Measurements from ENCODE around the gene ODF4. TPM values are rescaled to one million over a fixed set of nuclear protein-coding genes. Genes with fewer than 3 reads are reported as not detected.

ODF4 gene
- total and polyA plus RNA-seq, 2 of the 13 experiments (the other 11 are each of a cell fraction or from before 2014, with no cell fraction given): not detected

GRCh38 chr17:8382880-8383142 lies 43.2 kb downstream of the ODF4 start (continued):
- TF ChIP-seq, protein P1, sequence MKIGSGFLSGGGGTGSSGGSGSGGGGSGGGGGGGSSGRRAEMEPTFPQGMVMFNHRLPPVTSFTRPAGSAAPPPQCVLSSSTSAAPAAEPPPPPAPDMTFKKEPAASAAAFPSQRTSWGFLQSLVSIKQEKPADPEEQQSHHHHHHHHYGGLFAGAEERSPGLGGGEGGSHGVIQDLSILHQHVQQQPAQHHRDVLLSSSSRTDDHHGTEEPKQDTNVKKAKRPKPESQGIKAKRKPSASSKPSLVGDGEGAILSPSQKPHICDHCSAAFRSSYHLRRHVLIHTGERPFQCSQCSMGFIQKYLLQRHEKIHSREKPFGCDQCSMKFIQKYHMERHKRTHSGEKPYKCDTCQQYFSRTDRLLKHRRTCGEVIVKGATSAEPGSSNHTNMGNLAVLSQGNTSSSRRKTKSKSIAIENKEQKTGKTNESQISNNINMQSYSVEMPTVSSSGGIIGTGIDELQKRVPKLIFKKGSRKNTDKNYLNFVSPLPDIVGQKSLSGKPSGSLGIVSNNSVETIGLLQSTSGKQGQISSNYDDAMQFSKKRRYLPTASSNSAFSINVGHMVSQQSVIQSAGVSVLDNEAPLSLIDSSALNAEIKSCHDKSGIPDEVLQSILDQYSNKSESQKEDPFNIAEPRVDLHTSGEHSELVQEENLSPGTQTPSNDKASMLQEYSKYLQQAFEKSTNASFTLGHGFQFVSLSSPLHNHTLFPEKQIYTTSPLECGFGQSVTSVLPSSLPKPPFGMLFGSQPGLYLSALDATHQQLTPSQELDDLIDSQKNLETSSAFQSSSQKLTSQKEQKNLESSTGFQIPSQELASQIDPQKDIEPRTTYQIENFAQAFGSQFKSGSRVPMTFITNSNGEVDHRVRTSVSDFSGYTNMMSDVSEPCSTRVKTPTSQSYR (CRISPR knock-in tag; IDR thresholded peaks at IDR 0.05; ENCODE audit: borderline replicate concordance): no peak
- TF ChIP-seq ZNF138 (CRISPR knock-in tag; IDR thresholded peaks at IDR 0.05; ENCODE audit: low read depth) (no peak), ZNF510 (CRISPR knock-in tag; IDR thresholded peaks at IDR 0.05; ENCODE audit: low read depth) (peak; percentile 76; the same call in 1 of the 2 replicates), ZNF441 (CRISPR knock-in tag; IDR thresholded peaks at IDR 0.05; ENCODE audit: borderline replicate concordance) (no peak), ZFX (CRISPR knock-in tag; IDR thresholded peaks at IDR 0.05; ENCODE audit: low read depth) (0 out of 2 replicates have a peak, but pooled peaks have one; percentile 46), ZNF274 (CRISPR knock-in tag; IDR thresholded peaks at IDR 0.05) (peak; percentile 57; the same call in 1 of the 2 replicates), MTF2 (CRISPR knock-in tag; IDR thresholded peaks at IDR 0.05; ENCODE audit: borderline replicate concordance) (0 out of 2 replicates have a peak, but pooled peaks have one; percentile 6), DBP (CRISPR knock-in tag; IDR thresholded peaks at IDR 0.05; ENCODE audit: not compliant biosample characterization) (no peak), ZNF841 (CRISPR knock-in tag; IDR thresholded peaks at IDR 0.05; ENCODE audit: borderline replicate concordance) (no peak), ZC3H13 (CRISPR knock-in tag; IDR thresholded peaks at IDR 0.05) (no peak), ZBTB7B (CRISPR knock-in tag; IDR thresholded peaks at IDR 0.05) (no peak), ZNF232 (CRISPR knock-in tag; IDR thresholded peaks at IDR 0.05; ENCODE audit: borderline replicate concordance) (peak; percentile 70; the same call in 1 of the 2 replicates), NFYC (CRISPR knock-in tag; IDR thresholded peaks at IDR 0.05) (no peak), RFXANK (CRISPR knock-in tag; IDR thresholded peaks at IDR 0.05) (no peak), TOPORS (CRISPR knock-in tag; IDR thresholded peaks at IDR 0.05) (0 out of 2 replicates have a peak, but pooled peaks have one; percentile 60), ZNF256 (CRISPR knock-in tag; conservative IDR thresholded peaks at IDR 0.05) (0 out of 2 replicates have a peak, but pooled peaks have one; percentile 59)
- TF ChIP-seq, protein P2, sequence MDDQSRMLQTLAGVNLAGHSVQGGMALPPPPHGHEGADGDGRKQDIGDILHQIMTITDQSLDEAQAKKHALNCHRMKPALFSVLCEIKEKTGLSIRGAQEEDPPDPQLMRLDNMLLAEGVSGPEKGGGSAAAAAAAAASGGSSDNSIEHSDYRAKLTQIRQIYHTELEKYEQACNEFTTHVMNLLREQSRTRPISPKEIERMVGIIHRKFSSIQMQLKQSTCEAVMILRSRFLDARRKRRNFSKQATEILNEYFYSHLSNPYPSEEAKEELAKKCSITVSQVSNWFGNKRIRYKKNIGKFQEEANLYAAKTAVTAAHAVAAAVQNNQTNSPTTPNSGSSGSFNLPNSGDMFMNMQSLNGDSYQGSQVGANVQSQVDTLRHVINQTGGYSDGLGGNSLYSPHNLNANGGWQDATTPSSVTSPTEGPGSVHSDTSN (CRISPR knock-in tag; IDR thresholded peaks at IDR 0.05; ENCODE audit: borderline replicate concordance): 0 out of 2 replicates have a peak, but pooled peaks have one; percentile 23
- TF ChIP-seq, protein P3, sequence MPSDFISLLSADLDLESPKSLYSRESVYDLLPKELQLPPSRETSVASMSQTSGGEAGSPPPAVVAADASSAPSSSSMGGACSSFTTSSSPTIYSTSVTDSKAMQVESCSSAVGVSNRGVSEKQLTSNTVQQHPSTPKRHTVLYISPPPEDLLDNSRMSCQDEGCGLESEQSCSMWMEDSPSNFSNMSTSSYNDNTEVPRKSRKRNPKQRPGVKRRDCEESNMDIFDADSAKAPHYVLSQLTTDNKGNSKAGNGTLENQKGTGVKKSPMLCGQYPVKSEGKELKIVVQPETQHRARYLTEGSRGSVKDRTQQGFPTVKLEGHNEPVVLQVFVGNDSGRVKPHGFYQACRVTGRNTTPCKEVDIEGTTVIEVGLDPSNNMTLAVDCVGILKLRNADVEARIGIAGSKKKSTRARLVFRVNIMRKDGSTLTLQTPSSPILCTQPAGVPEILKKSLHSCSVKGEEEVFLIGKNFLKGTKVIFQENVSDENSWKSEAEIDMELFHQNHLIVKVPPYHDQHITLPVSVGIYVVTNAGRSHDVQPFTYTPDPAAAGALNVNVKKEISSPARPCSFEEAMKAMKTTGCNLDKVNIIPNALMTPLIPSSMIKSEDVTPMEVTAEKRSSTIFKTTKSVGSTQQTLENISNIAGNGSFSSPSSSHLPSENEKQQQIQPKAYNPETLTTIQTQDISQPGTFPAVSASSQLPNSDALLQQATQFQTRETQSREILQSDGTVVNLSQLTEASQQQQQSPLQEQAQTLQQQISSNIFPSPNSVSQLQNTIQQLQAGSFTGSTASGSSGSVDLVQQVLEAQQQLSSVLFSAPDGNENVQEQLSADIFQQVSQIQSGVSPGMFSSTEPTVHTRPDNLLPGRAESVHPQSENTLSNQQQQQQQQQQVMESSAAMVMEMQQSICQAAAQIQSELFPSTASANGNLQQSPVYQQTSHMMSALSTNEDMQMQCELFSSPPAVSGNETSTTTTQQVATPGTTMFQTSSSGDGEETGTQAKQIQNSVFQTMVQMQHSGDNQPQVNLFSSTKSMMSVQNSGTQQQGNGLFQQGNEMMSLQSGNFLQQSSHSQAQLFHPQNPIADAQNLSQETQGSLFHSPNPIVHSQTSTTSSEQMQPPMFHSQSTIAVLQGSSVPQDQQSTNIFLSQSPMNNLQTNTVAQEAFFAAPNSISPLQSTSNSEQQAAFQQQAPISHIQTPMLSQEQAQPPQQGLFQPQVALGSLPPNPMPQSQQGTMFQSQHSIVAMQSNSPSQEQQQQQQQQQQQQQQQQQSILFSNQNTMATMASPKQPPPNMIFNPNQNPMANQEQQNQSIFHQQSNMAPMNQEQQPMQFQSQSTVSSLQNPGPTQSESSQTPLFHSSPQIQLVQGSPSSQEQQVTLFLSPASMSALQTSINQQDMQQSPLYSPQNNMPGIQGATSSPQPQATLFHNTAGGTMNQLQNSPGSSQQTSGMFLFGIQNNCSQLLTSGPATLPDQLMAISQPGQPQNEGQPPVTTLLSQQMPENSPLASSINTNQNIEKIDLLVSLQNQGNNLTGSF (CRISPR knock-in tag; IDR thresholded peaks at IDR 0.05): peak; percentile 66; the same call in 1 of the 2 replicates
- TF ChIP-seq, protein P4, sequence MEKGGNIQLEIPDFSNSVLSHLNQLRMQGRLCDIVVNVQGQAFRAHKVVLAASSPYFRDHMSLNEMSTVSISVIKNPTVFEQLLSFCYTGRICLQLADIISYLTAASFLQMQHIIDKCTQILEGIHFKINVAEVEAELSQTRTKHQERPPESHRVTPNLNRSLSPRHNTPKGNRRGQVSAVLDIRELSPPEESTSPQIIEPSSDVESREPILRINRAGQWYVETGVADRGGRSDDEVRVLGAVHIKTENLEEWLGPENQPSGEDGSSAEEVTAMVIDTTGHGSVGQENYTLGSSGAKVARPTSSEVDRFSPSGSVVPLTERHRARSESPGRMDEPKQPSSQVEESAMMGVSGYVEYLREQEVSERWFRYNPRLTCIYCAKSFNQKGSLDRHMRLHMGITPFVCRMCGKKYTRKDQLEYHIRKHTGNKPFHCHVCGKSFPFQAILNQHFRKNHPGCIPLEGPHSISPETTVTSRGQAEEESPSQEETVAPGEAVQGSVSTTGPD (CRISPR knock-in tag; IDR thresholded peaks at IDR 0.05): no peak
